22Rv1 (cell line): ENCODE measurements around the gene PLEKHF1.

Source experiments
- CTCF ChIP-seq: fragments of 450-650 bp; IDR thresholded peaks from 2 replicates; pipeline ENCODE4 v1.5.1; 2017; ENCODE audit warnings: mild to moderate bottlenecking
- ZFX ChIP-seq: fragments of 450-650 bp; IDR thresholded peaks from 2 replicates; pipeline ENCODE4 v1.6.1; 2017; ENCODE audit warnings: antibody characterized with exemption, borderline replicate concordance

DNA sequence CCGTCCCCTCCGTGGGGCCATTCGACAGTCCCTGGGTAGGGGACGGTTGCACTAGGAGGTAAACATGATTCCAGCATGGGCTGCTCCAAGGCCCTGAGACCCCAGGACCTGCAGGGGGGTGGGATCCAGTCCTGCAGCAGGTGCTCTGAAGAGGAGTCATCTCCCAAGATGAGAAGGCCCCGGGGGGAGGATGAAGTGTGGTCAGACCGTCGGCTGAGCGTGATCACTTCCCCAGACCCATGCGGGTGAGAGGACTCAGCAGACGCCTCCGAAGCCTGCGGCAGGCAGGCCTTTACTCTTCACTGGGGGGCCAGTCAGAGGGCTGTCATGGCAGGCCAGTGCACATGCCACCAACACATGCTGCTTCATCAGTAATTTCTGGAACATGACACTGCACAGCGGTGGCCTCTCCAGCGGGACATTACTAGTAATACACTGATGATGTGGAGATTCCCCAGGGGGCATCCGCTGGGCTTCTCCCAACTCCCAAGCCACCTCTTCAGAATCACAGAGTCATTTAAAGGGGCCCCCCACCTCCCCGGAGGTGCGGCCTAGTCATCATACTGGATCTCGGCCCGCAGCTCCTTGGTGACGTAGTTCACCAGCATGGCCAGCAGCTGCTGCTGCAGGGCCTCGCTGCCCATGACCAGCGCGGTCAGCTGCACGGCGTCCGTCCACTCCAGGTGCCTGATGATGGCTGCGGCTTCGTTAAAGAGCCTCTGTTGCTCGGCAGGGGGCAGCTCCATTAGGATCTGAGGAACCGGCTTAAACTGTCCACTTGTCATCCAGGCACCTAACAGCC is 37.1 kb downstream of the PLEKHF1 start:
- TF ChIP-seq CTCF, result no peak
- no peak for TF ChIP-seq ZFX
